Kasumi-1 (cell line): ENCODE results near the gene USH1C.
A peak's percentile ranks its signal among the peaks of the same experiment; 100 is the strongest.

Experiments used
- DNase-seq, 2 experiments: peaks; one replicate each; lab custom pipeline; 2025; lab: John Stamatoyannopoulos, UW

USH1C gene

DNA sequence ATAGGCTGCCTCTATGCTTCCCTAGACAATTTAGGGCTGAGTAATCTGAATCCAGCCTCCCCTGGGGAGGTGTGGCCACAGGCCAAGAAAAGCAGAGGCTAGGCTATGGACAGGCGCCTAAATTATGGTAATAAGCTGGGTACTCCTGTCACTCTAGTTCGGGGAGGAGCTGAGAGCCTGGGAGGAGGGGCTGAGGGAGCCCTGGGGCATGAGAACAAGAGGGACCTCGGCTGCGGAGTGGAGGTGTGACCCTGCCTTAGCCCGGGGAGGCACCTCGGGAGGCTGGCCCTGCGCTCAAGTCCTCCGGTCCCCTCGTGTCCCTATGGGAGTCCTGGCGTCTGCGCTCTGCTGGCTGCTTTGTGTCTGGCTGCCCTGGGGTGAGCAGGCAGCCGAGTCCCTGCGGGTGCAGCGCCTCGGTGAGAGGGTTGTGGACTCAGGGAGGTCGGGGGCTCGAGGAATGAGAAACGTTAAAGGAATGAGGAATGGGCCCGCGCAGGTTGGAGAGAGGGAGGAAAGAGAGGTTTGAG lies 2.9 kb upstream of the USH1C start, which contains the start of gene OTOG:
TSS of gene OTOG (plus strand) at position 209 of the 527 bp plus-strand sequence. CDS start at position 323, 114 bp downstream.
- DNase-seq = no peak

DNA sequence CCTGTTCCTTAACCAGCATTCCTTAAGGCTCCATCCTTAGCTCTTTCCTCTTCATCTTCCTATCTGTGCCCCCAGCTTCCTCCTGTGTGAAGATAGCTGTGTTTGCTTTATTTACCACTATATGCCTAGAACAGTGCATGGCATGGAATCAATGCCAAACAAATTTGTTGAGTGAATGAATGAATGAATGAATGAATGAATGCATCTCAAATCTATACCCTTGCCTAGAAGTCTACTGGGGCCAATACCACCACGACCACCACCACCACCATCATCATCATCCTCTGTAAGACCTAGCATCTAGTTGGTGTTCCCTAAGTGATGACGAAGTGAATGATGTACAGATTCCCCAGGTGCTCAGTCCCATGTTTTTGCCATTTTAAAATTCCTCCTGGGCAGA lies 2.0 kb upstream of the USH1C start:
- no peak for DNase-seq

DNA sequence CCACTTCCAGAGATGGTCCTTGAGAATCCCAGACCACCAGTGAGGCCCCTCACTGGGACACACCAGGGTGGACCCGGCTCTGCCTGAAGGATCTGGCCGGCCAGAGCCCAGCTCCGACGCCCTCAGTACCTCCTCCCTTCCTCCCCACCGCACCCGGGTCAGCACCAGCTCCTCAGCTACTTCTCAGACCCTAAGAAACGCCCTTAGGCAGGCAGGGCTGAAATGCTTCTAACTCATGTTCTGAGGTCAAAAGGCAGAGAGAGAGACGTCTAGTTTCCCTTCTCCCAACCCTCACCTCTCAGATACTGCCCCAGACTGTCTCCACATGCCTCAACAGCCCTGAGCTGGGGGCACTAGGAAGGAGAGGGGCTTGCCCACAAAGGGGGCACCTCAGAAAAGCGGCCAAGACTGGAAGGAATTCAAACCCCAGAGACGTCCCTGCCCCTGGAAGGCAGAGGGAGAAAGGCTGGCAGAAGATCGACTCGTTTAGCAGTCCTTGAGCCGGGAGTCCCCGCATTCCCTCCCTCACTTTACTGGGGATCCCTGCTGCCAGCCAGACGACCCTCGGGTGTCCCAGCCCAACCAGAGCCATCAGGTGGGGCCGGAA lies 539 bp downstream of the USH1C start:
- DNase-seq = no peak

DNA sequence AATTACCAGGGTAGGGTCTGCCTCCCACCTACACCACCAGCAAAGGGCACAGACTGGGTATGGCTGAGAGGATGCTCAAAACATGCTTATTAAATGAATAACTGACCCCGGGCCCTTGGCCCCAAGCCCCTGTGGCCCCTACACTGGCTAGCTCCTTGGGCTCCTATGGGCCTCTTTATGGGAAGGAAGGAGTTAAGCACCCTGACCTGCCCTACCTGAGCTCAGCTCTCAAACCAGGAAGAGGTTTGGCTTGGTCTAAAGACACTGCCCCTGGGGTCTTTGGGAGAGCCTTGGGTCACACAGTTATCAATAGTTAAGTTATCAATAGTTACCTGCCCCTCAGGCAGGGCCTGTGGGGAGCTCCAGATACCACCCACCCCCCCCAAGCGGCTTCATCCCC lies 1.2 kb downstream of the USH1C start:
- DNase-seq = no peak

DNA sequence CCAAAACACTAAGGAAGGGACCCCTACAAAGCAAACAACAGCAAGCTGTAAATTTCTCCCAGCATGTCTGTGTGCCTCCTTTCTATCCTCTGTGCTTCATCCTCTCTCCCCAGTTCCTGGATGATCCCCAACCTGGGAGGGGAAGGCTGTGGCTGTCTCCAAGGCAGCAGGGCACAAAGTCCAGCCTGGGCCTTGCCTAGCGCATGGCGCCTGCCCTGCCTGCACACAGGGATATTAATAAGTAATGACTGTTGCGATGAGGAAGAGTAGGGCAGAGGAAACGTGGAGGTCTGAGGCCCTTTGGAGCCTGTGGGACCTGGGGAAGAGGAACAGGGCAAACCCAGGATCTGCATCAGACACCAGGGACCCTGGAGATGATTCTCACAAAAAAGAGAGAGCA lies 2.0 kb downstream of the USH1C start:
- no peak for DNase-seq

DNA sequence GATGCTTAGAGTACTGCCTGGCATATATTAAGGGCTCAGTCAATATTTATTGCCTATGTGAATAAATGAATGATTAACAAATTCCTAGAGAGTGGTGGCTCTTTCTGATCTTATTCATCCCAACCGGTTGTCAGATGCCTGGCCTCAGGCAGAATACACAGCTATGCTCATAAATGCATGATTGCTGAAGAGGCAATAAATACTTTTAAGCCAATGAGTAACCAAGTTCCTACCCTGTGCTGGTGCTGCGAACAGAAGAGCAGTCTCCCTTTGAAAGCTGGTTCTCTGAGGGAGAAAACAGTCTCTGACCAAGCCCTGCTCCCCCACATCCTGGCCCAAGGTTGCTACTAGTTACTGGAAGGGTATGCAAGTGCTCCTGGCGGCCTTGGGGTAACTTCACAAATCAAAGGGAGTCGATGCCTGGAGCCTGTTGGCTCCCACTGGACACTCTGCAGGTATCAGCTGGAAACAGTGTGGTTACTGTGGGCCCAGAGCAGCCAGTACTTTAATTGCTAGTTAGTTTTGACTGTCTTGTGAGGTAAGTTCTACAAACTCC lies 2.8 kb downstream of the USH1C start:
- no peak for DNase-seq

DNA sequence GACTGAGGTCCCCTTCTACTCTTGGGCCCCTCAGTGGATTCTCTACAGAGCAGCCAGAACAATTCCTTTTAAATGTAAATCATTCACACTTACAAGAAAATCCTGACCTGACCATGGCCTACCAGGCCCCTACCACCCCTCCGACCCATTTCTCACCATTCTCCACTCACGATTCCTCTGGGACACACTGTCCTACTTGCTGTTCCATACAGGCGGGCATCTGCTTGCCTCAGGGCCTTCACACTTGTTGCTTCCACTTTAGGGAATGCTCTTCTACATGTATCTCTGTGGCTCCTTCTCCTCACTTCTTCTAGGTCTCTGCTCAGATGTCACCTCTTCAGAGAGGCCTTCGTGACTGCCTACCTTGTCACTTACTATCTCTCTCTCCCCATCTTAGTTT lies 3.4 kb downstream of the USH1C start:
- no peak for DNase-seq

DNA sequence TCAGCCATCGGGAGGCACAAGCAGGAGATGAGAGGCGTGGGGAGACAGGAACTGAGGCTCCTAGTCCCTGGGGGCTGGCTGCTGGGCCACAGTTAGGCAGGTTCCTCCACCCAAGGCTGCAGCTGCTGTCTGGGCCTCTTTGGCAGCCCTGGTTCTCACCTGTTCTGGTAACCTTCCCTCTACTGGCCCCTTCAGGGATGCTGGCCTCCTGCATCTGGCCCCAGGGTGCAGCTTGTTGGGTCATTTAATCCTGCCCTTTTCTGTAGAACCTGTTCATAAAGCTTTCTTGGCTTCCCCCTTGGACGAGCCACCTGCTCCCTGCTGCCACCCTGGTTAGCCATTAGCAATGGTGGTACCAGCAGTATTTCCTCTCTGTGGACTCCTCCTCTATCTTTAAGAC lies 5.5 kb downstream of the USH1C start:
- no peak for DNase-seq

DNA sequence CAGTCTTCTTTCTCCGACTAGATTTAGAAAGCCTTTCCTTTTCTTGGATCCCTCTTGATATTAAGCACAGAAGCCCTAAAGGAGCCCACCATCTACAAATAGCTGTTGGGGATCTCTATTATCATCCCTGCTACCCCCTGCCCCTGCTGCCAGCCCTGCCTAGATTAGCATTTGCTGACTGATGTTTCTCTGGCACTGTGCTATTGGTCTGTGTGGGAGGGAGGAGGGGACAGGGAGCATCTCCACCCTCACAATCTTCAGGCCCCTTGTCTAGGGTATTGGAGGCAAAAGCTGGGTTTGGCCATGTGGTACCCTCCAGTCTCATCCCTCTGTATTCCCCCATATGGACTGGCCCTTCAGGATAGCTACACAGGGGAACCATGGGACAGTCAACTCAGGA lies 6.2 kb downstream of the USH1C start:
- DNase-seq = no peak

DNA sequence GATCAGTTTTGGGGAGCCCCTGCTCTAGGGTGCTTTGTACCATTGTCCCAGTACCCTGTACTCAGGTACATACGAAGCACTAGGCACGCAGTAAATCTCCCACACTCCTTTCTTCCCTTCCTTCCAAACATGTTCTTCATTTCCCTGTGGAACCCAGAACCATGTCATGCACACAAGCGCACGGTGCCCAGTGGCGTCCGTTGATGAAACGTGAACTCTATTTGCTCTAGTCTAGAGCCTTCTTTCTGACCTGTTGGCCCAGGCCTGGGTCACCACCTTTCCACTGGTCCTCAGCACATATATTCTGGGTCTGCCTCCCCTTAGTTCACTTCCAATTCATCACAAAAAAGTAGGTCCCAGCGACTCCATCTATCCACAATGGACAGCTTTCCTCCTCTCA lies 7.0 kb downstream of the USH1C start:
- DNase-seq = no peak

DNA sequence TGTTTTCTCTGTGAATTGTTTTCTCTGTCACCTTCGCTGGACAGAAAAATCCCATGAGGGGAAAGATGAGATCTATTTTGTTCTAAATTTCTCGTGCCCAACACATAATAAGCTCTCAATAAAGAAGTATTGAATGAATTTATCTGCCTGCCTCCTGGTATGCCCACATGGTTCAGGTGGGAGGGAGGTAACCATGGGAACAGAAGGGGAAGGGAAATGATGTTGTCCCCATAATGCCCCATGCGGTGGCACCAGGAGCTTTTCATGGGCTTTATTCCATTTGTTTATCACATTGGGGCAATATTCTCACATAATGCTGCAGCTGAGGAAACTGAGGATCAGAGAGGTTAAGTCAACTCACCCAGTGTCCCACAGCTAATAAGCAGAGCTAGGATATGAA lies 8.7 kb downstream of the USH1C start:
- no peak for DNase-seq

DNA sequence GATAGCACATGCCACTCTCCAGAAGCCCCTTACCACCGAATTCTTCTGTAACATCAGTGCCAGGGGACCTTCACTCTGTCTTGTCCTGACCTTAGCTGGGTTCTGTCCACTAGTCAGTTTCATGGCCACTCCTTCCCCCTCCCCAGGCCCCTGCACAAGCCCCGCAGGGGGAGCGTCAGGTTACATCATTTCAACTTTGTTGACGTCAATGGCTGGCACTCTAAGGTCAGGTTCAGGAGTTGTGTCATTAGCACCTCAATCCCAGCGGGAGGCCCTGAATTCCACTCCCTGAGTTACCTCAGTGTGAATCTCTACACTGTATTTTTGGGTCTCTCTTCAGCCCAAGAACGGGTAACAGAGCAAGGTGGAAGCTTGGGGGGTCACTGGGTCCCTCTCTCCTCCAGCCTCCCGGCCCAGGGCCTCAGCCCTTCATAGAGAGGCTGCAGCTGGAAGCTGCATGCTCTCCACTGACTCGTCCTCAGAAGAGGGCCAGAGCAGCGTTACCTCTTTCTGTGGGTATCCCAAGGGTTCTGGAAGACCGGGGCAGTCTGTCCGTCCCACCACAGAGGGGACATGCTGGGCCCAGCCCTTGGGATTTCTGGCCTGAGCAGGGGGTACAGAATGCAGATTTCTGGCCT lies 10.3 kb downstream of the USH1C start:
- DNase-seq = no peak

DNA sequence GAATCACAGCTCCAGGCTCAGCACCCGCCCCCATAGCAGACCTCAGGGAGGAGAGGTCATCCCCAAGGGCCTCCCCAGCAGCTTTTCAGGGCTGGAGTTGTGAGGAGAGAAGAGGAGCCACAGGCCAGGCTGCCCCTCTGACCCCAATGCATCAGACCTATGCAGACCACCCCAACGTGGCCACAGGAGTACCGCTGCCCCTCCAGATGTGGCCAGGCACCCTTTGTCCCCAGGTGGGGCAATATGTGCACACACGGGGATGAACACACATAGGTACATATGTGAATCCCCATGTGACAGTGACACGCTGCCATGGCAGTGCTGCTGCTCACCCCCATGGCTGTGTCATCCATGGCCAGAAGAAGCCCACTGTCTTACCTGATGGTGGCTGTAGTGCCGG lies 10.9 kb downstream of the USH1C start:
- DNase-seq = no peak

DNA sequence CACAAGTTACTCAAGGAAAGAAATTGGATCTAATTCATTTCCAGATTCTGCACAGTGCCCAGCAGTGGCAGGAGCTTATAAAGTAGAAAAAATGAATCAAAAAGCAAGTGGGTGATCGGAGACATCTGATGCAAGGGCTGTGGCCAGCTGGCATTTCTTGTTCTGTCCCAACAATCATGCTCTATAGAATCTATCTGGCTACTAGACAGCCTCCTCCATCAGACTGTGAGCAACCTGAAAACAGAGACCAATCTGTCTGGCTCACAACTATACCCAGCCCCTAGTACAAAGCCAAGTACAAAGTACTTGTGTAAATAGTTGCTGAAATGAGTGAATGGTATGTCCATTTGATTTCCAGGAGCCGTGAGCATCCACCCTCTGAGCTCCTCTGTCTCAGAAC lies 11.4 kb downstream of the USH1C start:
- no peak for DNase-seq

DNA sequence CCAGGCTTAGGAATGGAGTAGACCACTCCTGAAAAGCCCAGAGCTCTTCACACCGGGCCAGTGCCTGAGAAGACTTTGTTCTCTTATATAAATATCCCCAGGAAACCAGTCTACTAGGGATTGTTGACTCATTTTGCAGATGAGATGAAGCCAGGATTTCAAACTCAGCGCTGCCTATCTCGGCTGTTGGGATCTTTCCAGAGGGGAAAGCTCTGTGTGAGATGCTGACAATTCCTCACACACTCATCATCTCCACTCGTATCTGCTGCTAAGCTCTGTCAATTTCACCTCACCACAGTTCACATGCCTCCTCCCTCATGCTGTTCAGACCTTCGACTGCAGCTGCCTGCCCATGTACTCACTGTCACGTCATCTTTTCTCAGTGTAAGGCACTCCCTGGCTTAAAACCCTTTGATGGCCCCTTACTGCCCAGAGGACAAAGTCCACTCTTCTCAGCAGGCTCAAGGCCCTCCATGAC lies 12.5 kb downstream of the USH1C start:
- no peak for DNase-seq

DNA sequence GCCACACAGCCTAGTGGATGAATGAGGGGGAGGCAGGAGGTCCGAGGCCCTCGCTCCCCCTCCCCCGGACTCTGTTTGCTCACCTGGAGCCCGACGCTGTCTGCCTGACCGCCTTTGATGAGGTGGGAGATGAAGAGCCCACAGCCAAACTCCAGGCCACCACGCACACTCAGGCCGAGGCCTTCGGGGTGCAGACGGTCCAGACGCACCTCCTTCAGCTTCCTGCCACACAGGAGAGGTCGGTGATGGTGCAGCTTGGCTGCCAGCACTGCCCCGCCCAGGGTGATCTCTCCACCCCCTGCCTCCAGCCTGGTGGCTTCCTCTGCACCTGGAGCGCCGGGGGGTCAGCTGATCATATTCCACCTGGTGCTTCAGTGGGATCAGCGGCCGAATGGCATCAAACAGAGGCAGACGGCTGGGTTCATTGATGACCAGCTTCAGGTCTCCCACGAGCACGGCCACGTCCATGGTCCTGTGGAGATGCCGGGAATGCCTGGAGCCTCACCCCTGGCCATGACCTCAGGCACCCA lies 13.1 kb downstream of the USH1C start:
- no peak for DNase-seq

DNA sequence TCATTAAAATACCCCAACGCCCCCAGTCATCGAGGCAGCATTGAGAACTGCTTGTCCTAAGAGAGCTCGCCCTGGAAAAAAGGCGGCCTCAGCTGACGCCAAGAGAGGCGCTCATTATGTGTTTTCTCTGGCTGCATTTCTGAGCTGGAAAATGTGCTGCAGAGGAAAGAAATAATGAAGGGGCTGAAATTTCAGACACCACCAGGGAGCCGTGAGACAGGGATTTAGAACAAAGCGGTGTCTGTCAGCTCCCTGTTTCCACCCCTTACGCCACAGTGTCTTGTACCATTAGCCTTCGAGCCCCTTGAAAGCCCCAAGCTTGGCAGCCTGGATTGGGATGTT lies 14.4 kb downstream of the USH1C start:
- DNase-seq = no peak

DNA sequence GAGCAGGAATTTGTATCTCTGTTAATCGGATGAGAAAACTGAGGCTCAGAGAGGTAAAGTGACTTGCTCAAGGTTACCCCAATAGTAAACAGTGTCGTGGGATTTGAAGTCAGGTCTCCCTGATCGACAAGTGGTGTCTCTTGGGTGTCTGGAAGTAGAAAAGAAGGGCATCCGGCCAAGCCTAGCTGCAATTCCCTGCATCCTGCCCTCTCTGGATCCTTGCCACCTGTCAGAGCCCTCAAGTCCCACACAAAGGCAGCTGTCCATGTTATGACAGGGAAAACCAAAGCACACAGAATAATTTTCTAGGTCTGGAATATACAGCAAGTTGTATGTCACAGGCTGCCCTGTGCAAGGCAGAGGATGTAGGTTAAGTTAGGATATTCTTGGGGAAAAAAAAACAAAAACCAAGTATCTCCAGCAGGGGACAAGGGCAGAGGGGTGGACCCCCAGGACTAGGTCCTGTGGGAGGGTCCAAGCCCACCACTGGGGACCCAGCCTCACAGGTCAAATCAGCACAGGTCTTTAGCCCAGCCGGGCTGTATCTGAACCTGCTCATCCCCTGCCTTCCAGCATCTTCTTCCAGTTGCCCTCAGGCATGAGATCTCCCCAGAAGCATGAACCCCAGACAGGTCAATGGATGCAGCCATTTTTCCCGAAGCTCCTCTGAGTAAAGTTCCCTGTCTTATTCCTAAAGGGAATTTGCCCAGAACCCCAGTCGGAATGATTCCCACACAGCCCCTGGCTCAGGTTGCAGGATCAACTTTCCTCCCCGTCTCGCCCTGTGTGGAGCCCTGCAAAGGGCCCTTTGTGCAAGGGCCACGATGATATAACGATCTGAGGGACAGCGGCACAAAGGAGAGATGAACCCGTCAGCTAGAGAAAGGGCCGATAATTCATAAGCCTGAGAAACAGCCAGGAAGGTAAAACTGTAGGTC lies 15.0 kb downstream of the USH1C start:
- no peak for DNase-seq

DNA sequence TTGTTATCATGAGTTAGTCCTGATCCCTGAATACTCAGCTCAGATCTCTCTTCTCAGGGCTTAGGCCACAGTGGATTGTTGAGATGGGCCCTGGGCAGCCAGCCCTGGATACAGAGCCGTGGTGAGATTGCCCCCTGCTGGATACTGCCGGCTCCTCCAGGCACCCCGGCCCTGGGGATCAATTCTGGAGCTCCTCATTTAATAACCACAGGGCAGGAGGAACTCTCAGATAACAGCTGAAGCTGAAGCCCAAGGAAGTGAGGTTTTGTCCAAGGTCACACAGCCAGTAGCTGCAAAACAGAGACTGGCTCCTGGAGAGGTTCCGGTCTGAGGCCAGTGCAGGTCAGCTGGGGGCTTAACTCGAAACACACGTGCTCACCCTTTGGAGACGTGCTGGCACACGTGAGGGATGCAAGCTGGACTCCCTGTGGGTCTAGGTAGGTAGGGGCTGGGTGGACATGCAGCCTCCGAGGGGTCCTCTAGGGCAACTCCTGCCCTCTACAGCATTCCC lies 16.0 kb downstream of the USH1C start:
- DNase-seq = peak; percentile 54 to 66

DNA sequence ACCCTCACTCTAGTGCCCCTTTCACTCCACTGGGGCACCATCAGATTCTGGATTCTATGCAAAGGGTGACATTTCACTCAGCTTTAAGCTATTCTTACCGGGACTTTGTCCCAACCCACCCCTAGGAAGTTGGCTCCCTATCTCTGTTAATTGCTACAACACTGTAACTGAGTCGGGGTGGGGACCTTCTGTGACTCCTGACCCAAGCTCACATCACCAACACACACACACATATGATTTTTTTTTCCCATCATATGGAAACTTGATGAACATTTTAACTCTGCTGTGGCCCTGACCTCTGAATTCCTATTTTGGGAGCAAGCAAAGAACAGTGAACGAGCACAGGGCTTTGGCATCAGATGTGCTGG lies 16.6 kb downstream of the USH1C start:
- DNase-seq = no peak

DNA sequence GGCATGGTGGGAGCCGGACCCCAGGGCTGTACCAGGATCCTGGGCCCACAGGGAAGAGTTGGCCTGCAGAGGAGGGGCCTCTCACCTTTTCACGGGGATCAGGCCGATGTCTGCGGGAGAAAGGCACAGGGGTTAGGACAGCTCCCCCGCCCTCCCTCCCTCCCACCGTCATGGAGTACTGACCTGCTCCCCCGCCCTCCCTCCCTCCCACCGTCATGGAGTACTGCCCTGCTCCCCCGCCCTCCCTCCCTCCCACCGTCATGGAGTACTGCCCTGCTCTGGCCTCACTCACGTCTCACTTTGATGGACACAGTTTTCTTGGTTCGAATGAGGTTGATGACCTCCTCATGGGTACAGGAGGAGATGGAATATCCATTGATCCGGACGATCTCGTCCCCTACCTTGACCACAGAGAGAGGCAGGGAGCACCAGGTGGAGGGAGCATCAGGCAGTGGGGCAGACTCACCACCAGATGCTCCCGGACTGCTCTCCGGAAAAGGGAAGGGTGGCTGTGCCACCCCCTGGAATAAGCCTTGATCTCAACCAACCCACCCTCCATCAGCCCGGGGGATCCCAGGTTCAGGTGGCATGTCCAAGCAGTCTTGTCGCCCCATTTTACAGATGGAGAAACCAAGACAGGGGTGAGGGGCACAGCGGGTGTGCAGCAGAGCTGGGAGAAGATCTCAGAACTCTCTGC lies 17.1 kb downstream of the USH1C start:
- DNase-seq = no peak
